Trophoblast cell (in vitro differentiated cells and primary cell): Measurements from ENCODE around the gene NEU1.
A peak's percentile ranks its signal among the peaks of the same experiment; 100 is the strongest.
"Not testable (repeated sequence)": the region's sequence is repeated elsewhere in the genome, so short reads cannot be mapped to it uniquely, and the experiment has no call there.

Source experiments
- DNase-seq, 2 donors: peaks; one replicate each; pipeline ENCODE4 v3.0.0-alpha.2; 2016
- H2AFZ ChIP-seq: 2 replicates; pipeline ENCODE4 v1.6.1; 2013; ENCODE audit warnings: low read length, moderate library complexity, mild to moderate bottlenecking; ENCODE audit not compliant: insufficient read depth, poor library complexity
- H2AK5ac ChIP-seq: 2 replicates; pipeline ENCODE4 v1.6.1; 2013; ENCODE audit warnings: mild to moderate bottlenecking, low read length
- H2BK120ac ChIP-seq: 2 replicates; pipeline ENCODE4 v1.6.1; 2013; ENCODE audit warnings: low read length, mild to moderate bottlenecking, moderate library complexity; ENCODE audit not compliant: insufficient read depth, poor library complexity
- H2BK12ac ChIP-seq: 2 replicates; pipeline ENCODE4 v1.6.1; 2013; ENCODE audit warnings: mild to moderate bottlenecking, low read length, moderate library complexity
- H2BK5ac ChIP-seq: 2 replicates; pipeline ENCODE4 v1.6.1; 2013; ENCODE audit warnings: low read length, low read depth, moderate library complexity, mild to moderate bottlenecking; ENCODE audit not compliant: poor library complexity
- H3K14ac ChIP-seq: 2 replicates; pipeline ENCODE4 v1.6.1; 2013; ENCODE audit warnings: mild to moderate bottlenecking, low read length
- H3K18ac ChIP-seq: 2 replicates; pipeline ENCODE4 v1.6.1; 2013; ENCODE audit warnings: mild to moderate bottlenecking, low read length
- H3K23ac ChIP-seq: 2 replicates; pipeline ENCODE4 v1.6.1; 2013; ENCODE audit warnings: low read length
- H3K27ac ChIP-seq: 2 replicates; pipeline ENCODE4 v1.5.1; 2013; ENCODE audit warnings: low read depth, mild to moderate bottlenecking, inconsistent platforms, low read length, moderate library complexity
- H3K27me3 ChIP-seq: 2 replicates; pipeline ENCODE4 v1.6.1; 2013; ENCODE audit warnings: inconsistent platforms, mild to moderate bottlenecking, low read length, moderate library complexity; ENCODE audit not compliant: insufficient read depth
- H3K36me3 ChIP-seq, 2 experiments: 1 replicate in 1 of 2; 2 replicates in 1 of 2; pipeline ENCODE4 v1.6.1; 2013; ENCODE audit warnings: low read length in 2 of 2, mild to moderate bottlenecking in 2 of 2, moderate library complexity in 1 of 2; ENCODE audit not compliant: insufficient read depth in 2 of 2, control insufficient read depth in 1 of 2
- H3K4ac ChIP-seq: 2 replicates; pipeline ENCODE4 v1.6.1; 2013; ENCODE audit warnings: low read depth, mild to moderate bottlenecking, low read length, moderate library complexity
- H3K4me1 ChIP-seq, 2 experiments: 1 replicate in 1 of 2; 2 replicates in 1 of 2; pipeline ENCODE4 v1.6.1; 2013; ENCODE audit warnings: low read length in 2 of 2, mild to moderate bottlenecking in 2 of 2, moderate library complexity in 1 of 2; ENCODE audit not compliant: insufficient read depth in 2 of 2, control insufficient read depth in 1 of 2
- H3K4me2 ChIP-seq: 2 replicates; pipeline ENCODE4 v1.6.1; 2013; ENCODE audit warnings: inconsistent platforms, mild to moderate bottlenecking, low read length, moderate library complexity
- H3K4me3 ChIP-seq: 2 replicates; pipeline ENCODE4 v1.5.1; 2013; ENCODE audit warnings: mild to moderate bottlenecking, low read depth, low read length, inconsistent platforms
- H3K79me1 ChIP-seq: one replicate; pipeline ENCODE4 v1.6.1; 2013; ENCODE audit warnings: low read length
- H3K79me2 ChIP-seq: 2 replicates; pipeline ENCODE4 v1.6.1; 2013; ENCODE audit warnings: low read length, mild to moderate bottlenecking; ENCODE audit not compliant: control insufficient read depth, insufficient read depth, poor library complexity
- H3K9ac ChIP-seq: 2 replicates; pipeline ENCODE4 v1.6.1; 2013; ENCODE audit warnings: mild to moderate bottlenecking, low read length
- H3K9me3 ChIP-seq: 2 replicates; pipeline ENCODE4 v1.6.1; 2013; ENCODE audit warnings: low read depth, mild to moderate bottlenecking, control low read depth, inconsistent platforms, low read length; ENCODE audit not compliant: insufficient read depth
- H4K12ac ChIP-seq: 2 replicates; pipeline ENCODE4 v1.6.1; 2013; ENCODE audit warnings: low read depth, mild to moderate bottlenecking, low read length, moderate library complexity
- H4K8ac ChIP-seq: 2 replicates; pipeline ENCODE4 v1.6.1; 2013; ENCODE audit warnings: low read depth, mild to moderate bottlenecking, low read length, moderate library complexity
- H4K91ac ChIP-seq: one replicate; pipeline ENCODE4 v1.6.1; 2013; ENCODE audit warnings: low read depth, mild to moderate bottlenecking, low read length, moderate library complexity
- WGBS: extraction: QIAGEN DNeasy Blood & Tissue Kit; methylation state at CpG from one replicate; pipeline ENCODE4 v1.1.7; 2013; ENCODE audit warnings: missing lambda C conversion rate; ENCODE audit not compliant: insufficient read length, insufficient coverage; ENCODE audit errors: extremely low coverage; 5-methylcytosine and 5-hydroxymethylcytosine counted together

Gene NEU1

GRCh38 chr6:31908255-31908654 is 45.6 kb upstream of the NEU1 start:
- not testable (repeated sequence) for H3K18ac ChIP-seq, H3K4me3 ChIP-seq, H3K14ac ChIP-seq, H3K9ac ChIP-seq, H2BK5ac ChIP-seq, H4K12ac ChIP-seq, H3K79me1 ChIP-seq, H2AK5ac ChIP-seq, H3K9me3 ChIP-seq, H2BK12ac ChIP-seq, H4K91ac ChIP-seq, H3K4me2 ChIP-seq, H3K4ac ChIP-seq, DNase-seq, H3K27me3 ChIP-seq, H2AFZ ChIP-seq, H3K79me2 ChIP-seq, H2BK120ac ChIP-seq, H3K27ac ChIP-seq, H4K8ac ChIP-seq, H3K36me3 ChIP-seq, H3K4me1 ChIP-seq, H3K23ac ChIP-seq
- WGBS: no CpG with 5 or more reads among the region's 5 CpGs

- Histone ChIP-seq H3K9ac (no peak overlapping the region), H3K4ac (no peak overlapping the region), H3K27me3 (no peaks in the 10 kb centered on the region), H3K36me3 (no peaks in the 10 kb centered on the region), H3K18ac (no peak overlapping the region), H4K8ac (no peak overlapping the region), H2AK5ac (no peak overlapping the region), H3K23ac (no peak overlapping the region), H3K4me3 (no peak overlapping the region), H2BK12ac (no peak overlapping the region), H3K79me2 (no peaks in the 10 kb centered on the region), H3K27ac (no peak overlapping the region), H3K14ac (no peak overlapping the region), H3K4me2 (no peak overlapping the region), H3K79me1 (no peaks in the 10 kb centered on the region), H3K4me1 (no peaks in the 10 kb centered on the region), H3K9me3 (peaks cover 2% of the 10 kb centered on the region), H2BK5ac (no peak overlapping the region), H2BK120ac (no peak overlapping the region), H2AFZ (no peak overlapping the region), H4K91ac (no peak overlapping the region), H4K12ac (no peak overlapping the region)
- peak in 1 of 2 donors; percentile 72 for DNase-seq
- no CpG with 5 or more reads among the region's 7 CpGs for whole genome bisulfite sequencing
Measured at GRCh38 chr6:31907158-31907813, 44.7 kb upstream of the NEU1 start.

- not testable (repeated sequence) for H3K36me3 ChIP-seq, H4K8ac ChIP-seq, H3K9ac ChIP-seq, H4K91ac ChIP-seq, H3K18ac ChIP-seq, H2AK5ac ChIP-seq, H3K23ac ChIP-seq, H3K79me1 ChIP-seq, H3K14ac ChIP-seq, H4K12ac ChIP-seq, H3K4me1 ChIP-seq, H2BK12ac ChIP-seq, H3K4ac ChIP-seq, H3K79me2 ChIP-seq, H3K9me3 ChIP-seq, H2BK120ac ChIP-seq, H2BK5ac ChIP-seq, H3K4me2 ChIP-seq, H2AFZ ChIP-seq, H3K4me3 ChIP-seq, H3K27me3 ChIP-seq, H3K27ac ChIP-seq
- DNase-seq: peak; percentile 58 to 68
- no CpG with 5 or more reads among the region's 8 CpGs for WGBS
Measured at GRCh38 chr6:31906727-31907126, 44.1 kb upstream of the NEU1 start.

- no CpG with 5 or more reads among the region's 4 CpGs for WGBS
- Histone ChIP-seq H3K79me2 (no peaks in the 10 kb centered on the region), H3K79me1 (peaks cover 8% of the 10 kb centered on the region), H3K9me3 (no peaks in the 10 kb centered on the region), H2AFZ (no peak overlapping the region), H3K4ac (no peak overlapping the region), H3K4me1 (peaks cover 3% of the 10 kb centered on the region in 2 experiments), H3K36me3 (no peaks in the 10 kb centered on the region), H4K8ac (no peak overlapping the region), H2BK120ac (no peak overlapping the region), H3K4me2 (no peak overlapping the region), H3K18ac (no peak overlapping the region), H3K4me3 (no peak overlapping the region), H2AK5ac (no peak overlapping the region), H3K14ac (no peak overlapping the region), H4K12ac (no peak overlapping the region), H3K9ac (no peak overlapping the region), H3K23ac (no peak overlapping the region), H4K91ac (no peak overlapping the region), H2BK12ac (no peak overlapping the region), H3K27ac (no peak overlapping the region), H3K27me3 (no peaks in the 10 kb centered on the region), H2BK5ac (no peak overlapping the region)
- no peak for DNase-seq
Measured at GRCh38 chr6:31906122-31906521, 43.5 kb upstream of the NEU1 start.
